GM18526 (cell line): ENCODE results near the gene THBS1.

Experiments
- POLR2A ChIP-seq: IDR thresholded peaks from 3 replicates; pipeline ENCODE4 v1.6.1; 2011; ENCODE audit not compliant: insufficient read length; ENCODE audit errors: extremely low read depth

Gene THBS1

DNA sequence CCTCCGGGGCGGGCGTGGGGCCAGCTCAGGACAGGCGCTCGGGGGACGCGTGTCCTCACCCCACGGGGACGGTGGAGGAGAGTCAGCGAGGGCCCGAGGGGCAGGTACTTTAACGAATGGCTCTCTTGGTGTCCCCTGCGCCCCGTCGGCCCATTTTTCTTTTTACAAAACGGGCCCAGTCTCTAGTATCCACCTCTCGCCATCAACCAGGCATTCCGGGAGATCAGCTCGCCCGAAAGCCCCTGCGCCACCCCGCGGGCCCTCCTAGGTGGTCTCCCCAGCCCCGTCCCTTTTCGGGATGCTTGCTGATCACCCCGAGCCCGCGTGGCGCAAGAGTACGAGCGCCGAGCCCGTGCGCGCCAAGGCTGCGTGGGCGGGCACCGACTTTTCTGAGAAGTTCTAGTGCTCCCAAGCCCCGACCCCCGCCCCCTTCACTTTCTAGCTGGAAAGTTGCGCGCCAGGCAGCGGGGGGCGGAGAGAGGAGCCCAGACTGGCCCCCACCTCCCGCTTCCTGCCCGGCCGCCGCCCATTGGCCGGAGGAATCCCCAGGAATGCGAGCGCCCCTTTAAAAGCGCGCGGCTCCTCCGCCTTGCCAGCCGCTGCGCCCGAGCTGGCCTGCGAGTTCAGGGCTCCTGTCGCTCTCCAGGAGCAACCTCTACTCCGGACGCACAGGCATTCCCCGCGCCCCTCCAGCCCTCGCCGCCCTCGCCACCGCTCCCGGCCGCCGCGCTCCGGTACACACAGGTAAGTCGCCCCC is at the start of gene THBS1:
TSS of gene THBS1 (plus strand) at position 595 of the 757 bp plus-strand sequence. CDS start 779 bp downstream, outside the sequence.
- no peak for TF ChIP-seq POLR2A

DNA sequence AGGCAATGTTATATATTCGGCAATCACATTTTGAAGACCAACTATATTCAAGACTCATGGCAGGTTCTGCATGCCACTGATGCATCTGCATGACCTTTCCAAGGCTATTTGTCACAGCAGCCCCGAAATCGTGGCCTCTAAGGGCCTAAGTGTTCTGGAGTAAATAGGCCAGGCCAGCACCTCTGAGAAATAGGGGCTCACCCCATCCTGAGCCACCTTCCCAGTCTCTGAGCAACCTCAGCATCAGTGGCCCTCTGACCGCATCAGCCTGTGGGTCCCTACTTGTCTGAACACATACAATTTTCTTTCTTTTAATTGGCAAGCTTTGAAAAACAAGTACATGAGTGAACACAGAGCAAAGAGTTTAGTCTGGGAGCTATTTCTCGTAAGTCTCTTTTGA is 45.9 kb upstream of the THBS1 start:
- no peak for TF ChIP-seq POLR2A

DNA sequence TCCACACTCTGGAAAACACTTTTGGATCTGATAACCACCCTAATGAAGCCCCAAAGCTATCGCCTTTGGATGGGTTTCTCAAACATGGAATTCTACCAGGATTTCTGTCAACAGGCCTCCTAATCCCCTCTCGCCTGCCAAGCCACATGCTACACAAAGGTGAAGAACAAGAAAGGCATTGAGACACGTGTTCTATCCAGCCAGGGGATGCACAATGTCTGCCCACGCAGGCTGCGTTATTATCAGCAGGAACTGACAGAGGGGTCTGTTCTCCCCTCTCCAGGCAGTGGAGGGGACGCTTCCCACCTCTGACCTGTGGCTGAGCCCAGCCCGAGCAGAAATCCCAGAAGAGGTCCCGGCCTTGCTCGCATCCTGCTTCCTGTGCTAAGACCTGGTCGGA is 45.4 kb upstream of the THBS1 start:
- no peak for TF ChIP-seq POLR2A

DNA sequence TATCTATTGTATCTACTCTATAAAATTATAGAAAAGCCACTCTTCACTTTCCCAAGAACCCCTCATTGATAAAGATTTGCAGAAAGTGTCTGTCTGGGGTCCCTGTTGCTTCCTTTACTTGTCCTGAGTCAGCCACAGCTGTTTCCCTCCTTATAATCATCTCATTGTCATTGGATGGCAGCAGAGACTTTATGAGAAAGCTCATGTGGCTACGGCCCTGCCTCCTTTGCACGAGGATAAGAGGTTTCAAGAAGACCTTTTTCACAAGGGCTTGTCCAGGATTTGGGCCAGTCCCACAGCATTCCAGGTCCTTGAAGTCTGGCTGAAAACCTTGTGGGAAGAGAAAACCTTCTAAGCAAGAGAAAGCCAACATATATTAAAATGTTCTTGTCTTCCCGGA is 41.9 kb upstream of the THBS1 start:
- TF ChIP-seq POLR2A: no peak

DNA sequence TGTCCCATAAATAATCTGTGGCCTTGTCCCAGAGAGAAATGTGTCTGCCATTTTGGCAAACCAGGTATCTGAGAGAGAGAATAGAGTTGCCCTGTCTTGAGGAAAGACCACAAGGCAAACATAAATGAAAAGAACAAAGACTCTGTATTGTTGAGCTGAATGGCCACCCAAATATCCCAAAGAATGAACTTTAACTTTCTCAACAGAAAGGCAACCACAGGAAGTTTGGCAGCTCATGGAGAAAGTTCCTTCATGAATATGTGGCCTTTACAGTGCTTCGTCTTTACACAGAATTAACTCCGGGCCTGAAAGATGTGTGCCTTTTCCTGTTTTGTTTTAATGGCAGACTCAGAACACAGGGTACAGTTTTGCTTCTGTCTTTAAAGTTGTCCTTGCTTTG is 41.4 kb upstream of the THBS1 start:
- no peak for TF ChIP-seq POLR2A

DNA sequence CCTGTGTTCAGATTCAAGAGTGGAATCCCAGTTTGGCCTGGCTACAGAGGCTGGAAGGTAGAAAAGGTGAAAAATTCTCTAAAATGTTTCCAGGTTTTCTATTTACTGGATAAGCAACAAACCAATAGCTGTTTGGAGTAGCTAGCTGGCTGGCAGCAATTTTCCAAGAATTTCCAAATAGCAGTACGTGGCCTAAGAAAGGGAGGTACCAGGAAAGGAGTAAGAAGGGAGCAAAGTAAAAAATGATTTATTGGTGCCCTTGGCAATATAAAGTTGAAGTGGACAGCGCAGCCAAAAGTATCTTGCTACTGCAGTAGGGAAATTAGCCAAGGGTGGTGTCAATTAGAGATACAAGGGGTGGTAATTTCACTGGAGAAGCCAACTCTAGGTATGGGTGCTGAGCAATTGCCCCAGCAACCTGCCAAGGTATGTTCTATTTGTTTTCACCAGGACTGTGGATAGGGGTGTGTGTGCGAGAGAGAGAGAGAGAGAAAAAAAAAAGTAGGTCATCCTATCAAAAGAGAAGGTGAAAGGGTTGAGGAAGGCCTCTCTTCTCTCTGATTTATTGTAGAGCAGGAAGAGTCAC is 40.8 kb upstream of the THBS1 start:
- TF ChIP-seq POLR2A: no peak

DNA sequence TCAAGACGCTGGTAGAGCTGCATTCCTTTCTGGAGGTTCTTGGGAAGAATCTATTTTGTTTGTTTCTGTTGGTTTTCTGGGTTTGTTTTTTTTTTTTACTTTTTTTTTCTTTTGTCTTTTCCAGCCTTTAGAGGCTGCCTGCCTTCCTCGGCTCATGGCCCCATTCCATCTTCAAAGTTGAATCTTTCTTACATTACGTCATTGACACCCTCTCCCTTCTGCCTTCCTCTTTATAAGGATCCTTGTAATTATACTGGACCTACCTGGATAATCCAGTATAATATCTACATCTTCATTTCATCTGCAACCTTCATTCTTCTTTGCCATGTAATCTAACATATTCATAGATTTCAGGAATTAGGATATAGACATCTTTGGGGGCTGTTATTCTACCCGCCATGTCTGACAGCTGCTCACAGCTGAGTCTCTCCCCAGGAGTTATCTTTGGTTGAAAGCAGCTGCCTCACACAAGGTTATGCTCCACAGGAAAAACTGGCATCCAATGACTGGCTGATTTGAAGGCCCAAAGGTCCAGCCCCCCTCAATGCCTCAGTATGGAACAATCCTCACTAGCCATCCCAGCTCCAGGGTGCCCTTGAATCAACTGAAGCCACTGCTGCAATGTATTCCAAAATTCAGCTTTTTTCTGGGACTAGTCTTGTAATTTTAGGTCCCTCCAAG is 38.4 kb upstream of the THBS1 start:
- no peak for TF ChIP-seq POLR2A

DNA sequence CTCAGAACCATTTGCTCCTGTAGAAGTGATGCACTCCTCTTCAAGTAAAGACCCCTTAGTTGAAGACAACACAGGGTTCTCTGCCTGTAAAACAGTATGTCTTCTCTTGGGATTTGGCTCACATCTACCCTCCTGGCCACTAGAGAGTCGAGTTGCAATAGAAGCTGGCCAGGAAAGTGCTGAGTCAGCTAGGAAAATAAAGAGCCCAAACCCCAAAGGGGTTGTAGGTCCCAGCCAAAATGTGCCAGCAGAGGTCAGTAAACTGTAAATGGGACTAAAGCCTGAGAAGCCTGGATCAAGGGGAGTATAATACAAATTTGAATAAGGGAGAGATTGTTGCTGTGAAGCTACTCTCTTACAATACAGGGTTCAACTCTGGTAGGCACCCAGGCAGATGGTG is 37.2 kb upstream of the THBS1 start:
- TF ChIP-seq POLR2A: no peak

DNA sequence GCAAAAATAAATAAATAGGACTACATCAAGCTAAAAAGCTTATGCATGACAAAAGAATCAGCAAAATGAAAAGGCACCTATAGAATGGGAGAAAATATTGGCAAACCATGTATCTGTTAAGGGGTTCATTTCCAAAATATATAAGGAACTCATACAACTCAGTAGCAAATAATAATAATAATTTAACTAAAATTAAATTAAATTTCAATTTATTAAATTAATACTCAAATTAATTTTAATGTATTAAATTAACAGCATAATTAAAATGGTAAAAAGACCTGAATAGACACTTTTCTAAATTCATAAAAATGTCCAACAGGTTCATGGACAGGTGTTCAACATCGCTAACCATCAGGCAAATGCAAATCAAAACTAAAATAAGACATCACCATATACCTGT is 34.0 kb upstream of the THBS1 start:
- TF ChIP-seq POLR2A: no peak

DNA sequence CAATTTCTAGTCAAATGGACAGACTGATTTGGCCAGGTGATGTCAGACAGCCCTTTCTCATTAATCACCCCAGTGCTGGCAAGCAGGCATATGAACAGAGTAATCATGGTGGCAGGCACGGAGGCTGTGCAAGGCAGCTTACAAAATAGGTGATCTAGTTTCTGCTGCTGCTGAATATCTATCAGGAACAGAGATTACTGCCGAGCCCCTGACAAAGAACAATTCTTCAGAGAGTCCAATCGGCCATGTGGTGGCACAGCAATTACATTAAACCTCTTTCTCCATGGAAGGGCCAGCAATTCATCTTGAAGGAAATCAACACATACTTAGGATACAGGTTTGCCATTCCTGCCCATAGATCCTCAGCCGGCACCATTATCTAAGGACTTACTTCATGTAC is 32.3 kb upstream of the THBS1 start:
- no peak for TF ChIP-seq POLR2A

DNA sequence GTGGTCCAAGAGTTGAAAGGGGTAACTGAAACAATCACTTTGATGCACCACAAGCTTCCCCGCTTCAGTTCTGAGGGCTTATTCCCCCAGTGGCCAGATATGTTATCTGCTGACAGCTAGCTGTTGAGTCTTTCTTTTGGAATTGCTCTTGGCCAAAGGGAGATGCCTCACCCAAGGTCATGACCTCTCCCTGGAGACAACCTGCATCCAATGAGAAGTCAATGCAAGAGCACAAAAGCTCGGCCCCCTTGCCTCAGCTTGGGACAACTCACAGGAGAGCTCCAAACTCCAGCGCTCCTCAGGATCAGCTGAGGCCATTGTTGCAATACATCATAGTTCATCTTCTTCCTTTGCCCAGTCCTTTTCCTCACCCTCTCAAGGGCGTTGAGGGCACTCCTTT is 31.0 kb upstream of the THBS1 start:
- TF ChIP-seq POLR2A: no peak

DNA sequence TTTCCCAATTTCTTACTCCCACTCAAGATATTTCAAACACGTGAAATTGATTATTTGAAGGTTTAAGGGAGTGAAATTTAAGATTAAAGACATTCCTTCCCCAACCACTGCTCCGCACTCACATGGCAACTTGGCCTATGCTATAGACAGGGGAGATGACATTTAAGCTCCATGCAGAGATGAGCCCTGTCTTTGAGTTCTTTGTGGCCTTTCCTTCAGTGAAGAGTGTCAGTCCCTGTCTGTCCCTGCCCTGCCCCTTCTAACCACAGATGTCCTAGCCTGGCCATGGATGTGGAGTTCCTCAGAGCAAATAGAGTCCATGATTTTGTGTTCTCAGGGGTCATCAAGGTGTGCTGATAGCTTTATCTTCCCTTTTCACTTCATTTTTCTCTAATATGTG is 29.4 kb upstream of the THBS1 start:
- no peak for TF ChIP-seq POLR2A

DNA sequence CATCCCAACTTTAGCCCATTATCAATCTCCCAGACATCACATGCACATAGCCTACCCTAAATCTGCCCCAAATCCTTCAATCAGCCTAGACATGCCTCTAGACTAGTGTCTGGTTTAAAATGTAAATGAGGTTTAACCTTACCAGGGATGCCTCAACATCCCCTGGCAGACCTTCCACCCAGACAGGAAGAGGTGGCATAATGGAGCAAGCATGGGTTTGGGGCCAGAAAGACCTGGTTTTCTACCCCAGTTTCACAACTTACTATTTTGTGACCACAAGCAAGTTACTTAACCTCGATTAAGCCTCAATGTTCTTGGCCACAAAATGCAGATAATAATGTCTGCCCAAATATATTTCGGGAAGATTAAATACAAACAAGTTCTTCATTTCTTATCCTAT is 28.3 kb upstream of the THBS1 start:
- TF ChIP-seq POLR2A: no peak

DNA sequence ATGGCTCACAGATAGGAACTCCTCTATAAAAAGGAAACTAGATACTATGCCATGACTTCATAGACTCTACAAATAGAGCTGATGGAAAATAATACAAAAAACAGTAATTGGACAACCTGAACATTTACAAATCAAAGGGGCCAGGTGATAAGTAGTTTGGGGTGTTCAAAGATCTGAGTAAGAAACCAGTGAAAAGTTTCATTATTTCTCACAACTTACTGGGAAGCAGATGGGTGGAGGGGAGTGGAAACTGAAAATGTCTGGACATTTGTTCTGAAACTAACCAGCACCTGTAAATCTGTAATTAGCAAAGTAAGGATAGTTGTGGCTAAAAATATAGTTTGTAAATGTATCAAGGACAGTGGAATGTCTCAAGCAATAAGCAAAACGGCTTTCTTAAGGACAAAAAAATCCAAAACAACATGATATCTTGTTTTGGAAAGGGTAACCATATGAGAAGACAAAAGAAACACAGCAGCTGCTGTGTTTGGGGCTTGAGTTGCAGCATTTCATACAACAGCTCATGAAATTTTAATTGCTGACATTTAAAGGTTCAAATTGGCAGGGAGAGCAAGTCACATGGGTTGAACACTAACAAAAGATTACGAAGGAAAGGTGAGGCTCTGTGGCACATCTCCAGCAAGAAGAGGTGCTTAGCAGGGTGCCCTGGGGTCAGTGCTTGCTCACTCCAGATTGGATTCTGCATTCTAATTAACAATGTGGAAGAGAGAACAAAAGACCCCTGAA is 26.8 kb upstream of the THBS1 start:
- no peak for TF ChIP-seq POLR2A

DNA sequence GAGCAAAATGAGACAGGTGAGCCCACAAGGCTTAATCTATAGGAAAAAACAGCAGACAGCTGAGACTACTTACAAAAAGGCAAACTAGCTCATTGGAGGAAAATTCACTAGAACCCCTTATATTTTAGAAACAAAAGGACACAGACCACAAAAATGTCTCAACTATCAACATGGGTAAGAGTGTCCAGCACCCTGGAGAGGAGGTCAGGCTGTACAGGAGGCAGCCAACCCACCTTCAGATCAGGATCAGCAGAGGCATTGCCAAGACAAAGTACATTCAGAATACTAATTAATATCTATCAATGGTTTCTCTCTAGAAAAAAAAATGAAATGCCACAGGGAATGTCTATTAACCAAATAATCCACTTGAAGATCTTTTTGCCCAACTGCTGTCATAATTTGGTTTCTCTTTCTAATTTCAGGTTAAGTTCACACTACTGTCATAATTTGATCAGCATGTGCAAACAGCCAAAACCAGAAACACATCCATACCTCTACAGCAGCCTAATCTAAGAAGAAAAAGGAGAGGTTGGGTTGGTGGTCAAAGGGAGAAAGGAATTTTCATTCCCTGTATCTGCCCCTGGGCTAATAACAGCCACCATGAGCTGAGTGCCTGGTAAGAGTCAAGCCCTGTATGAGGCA is 26.0 kb upstream of the THBS1 start:
- TF ChIP-seq POLR2A: no peak
